Cerebellar nuclear complex (tissue), 1 donor: ENCODE results near the gene TGFA.

Experiments used
- DNase-seq, 2 experiments: peaks; one replicate each; lab custom pipeline; 2025; lab: John Stamatoyannopoulos, UW

TGFA gene

GRCh38 chr2:70523996-70524965 lies 29.3 kb downstream of the TGFA start:
- DNase-seq: no peak

GRCh38 chr2:70523672-70523995 lies 30.0 kb downstream of the TGFA start:
- DNase-seq: no peak

GRCh38 chr2:70522627-70523026 lies 31.0 kb downstream of the TGFA start:
- DNase-seq: no peak

DNA sequence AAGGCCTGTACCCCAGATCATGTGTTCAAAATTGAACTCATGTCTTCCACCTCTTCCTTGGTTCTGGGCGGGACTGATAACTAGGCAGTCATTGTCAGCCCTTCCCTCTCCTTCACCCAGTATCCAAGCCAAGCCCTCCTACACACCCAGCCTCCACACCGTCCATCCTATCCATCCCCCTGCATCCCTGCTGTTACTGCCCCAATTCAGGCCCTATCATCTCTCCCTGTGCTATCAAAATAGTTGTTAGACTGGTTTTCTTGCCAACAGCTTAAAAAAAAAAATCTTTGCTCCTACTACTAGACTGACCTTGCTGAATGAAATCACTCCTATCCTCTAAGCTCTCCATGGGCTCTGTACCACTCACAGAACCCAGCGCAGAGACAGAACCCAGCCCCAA lies 32.8 kb downstream of the TGFA start:
- DNase-seq: no peak

DNA sequence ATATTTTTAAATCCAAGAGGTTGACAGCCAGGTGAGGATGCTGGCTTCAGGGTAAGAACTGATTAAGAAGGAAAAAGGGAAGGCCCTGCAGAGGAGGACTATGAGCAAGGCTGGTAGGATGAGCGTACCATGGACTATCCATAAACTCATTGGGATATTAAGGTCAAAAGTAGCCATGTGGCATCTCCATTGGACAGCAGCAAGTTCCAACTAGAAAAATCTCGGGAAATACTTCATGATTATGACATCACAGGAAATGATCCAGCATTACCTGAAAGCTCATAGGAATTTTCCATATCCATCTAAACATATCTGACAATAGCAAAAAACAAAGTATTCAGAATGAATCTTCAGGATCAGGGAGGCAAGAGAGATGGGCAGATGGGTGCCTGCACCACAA lies 34.2 kb downstream of the TGFA start:
- DNase-seq: no peak

DNA sequence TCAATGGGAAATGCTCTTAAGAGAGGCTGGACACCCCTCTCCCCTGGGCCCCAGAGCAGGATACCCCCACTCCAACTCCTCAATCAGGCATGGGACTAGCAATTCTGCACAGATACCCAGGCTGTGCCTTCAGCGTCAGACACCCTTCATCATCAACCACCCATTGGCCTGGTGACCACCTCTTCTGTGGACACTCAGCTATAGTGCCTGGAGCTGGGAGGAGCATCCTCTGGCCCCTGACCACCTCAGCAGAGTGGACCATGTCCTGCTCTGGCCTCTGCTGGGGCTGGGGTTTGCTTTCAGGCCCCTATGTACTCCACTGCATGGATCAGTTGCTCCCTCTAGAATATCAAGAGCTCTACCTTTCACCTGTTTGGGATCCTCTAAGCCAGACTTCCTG lies 35.1 kb downstream of the TGFA start:
- no peak for DNase-seq

- no peak for DNase-seq
Observed at GRCh38 chr2:70517804-70518203, 35.8 kb downstream of the TGFA start.

- no peak for DNase-seq
Observed at GRCh38 chr2:70516596-70516995, 37.0 kb downstream of the TGFA start.

DNA sequence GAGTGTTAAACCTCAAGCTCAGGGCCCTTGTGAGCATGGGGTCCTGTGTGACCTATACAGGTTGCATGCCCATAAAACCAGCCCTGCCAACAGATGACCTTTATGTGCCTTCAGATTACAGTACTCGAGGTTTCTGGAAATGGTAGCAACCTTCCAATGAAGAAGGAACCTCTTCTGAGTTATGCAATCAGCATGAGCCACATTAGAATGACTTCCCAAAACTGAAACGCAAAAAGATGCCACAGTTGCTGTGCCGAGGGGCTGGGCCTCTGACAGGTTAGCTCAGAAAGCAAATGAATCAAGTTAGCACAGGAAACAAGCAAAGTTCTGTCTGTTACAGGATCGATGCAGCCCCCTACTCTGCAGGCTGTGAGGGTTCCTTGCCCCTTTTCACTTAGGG lies 37.7 kb downstream of the TGFA start:
- DNase-seq: no peak

- no peak for DNase-seq
Observed at GRCh38 chr2:70514612-70515055, 39.0 kb downstream of the TGFA start.

GRCh38 chr2:70513738-70514137 lies 39.9 kb downstream of the TGFA start:
- DNase-seq: no peak

- DNase-seq: no peak
Observed at GRCh38 chr2:70511971-70512729, 41.5 kb downstream of the TGFA start.

DNA sequence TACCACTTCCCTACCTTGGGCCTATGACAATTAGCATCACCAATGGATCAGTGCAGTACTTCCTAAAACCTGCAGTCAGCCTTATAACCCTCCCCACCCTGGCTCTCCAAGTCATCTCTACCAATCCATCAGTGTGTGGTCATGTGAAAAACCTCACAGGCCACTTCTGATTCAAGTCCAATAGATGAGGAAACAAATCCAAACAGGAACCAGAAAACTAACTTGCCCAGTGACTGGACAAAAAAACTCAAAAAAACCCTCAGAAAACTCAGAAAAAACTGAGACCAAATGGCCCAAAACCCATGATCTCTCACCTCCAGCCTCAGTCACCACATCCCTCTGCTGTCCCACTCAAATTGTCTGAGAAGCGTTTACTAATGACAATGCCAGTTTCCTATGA lies 43.3 kb downstream of the TGFA start:
- DNase-seq: no peak

- DNase-seq: no peak
Observed at GRCh38 chr2:70509565-70509964, 44.1 kb downstream of the TGFA start.

GRCh38 chr2:70508711-70509462 lies 44.7 kb downstream of the TGFA start:
- no peak for DNase-seq

DNA sequence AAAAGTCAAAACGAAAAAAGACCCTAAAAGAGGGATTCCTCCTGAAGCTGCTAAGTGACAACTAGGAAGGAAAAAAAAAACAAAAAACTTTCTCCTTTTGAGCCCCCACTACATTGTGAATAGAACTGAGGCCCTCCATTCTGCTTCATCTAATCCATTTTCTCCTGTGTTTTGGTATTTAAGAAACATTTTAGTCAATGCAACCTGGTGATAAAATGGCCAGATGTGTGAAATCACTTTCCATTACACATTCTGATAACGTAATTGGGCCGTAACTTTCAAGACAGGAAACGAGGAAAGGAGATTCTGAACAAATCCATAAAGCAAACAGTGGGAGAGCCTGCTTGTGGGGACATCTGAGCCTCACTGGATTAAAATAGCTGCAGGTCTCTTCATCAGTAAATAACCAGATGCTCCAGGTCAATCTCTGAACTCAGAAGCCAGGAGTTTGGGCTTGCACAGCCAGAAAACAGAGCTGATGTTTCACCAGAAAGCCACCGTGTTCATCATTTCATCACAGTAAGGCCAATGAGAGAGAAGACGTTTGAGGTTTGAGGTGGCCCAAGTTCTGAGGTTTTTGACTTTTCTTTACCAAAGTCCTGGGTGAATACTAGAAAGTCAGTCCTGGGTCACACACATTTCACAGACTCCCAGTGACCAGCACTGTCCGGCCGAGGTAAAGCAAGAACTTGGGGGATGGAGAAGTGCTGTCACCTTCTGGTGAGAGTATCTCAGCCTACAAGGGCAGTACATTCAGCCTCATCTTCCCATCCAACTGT lies 47.8 kb downstream of the TGFA start:
- DNase-seq: no peak

- DNase-seq: no peak
Observed at GRCh38 chr2:70504750-70505149, 48.9 kb downstream of the TGFA start.

GRCh38 chr2:70503896-70504295 lies 49.7 kb downstream of the TGFA start:
- DNase-seq: no peak

- no peak for DNase-seq
Observed at GRCh38 chr2:70501728-70502127, 51.9 kb downstream of the TGFA start.

DNA sequence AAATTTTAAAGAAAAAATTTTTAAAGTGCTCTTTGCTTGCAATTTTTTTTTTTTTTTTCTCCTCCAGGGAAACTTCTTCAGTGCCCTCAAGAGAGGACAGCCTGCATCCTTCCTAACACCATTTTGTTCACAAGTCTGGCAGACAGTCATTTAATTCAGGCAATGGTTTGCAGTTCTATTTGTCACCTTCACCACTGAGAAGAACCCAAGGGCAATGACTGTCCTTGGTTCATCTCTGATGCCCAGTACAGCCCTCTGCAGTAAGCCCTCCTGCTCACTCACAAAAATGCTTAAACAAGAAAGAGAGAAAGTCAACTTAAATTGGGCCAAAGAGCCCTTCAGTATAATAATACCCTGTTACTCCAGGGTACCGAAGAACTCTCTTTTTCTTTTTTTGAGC lies 52.4 kb downstream of the TGFA start:
- DNase-seq: no peak

- no peak for DNase-seq
Observed at GRCh38 chr2:70499253-70499652, 54.4 kb downstream of the TGFA start.

DNA sequence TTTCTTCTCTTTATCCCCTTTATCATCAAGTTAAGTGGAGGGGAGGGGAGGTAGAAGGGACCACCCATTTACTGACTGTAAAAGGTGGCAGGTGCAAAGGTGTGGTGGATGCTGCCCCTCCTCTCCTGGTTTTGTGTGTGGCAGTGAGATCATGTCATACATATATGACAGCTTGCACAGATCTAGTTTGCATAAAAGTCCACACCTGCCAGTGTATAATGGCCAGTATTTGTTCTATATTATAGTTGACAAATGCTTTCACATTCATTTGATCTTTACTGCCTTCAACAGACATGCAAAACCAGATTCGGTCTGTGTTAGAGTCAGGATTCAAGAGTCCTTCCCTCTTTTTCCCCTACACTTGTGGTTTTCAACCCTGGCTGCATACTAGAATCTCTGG lies 55.1 kb downstream of the TGFA start:
- DNase-seq: no peak
